ENCODE measurements around the gene PTPRD.

- no peak for TF ChIP-seq CTCF (IDR thresholded peaks at IDR 0.05 in 8 of 11, conservative IDR thresholded peaks at IDR 0.05 in 3 of 11)
- no peak for TF ChIP-seq POLR2AphosphoS5 (IDR thresholded peaks at IDR 0.05)
- no peak for TF ChIP-seq POLR2A (IDR thresholded peaks at IDR 0.05)
Measured at GRCh38 chr9:9469271-9469670, 1143.5 kb downstream of the PTPRD start.
